Brain pericyte (primary cell): ENCODE data around the gene STAC3.

Experiments
- DNase-seq: peaks from one replicate; pipeline ENCODE4 v3.0.0-alpha.2; 2012; ENCODE audit warnings: low read depth, low spot score

STAC3 gene

GRCh38 chr12:57194253-57194652 lies 56.7 kb downstream of the STAC3 start:
- no peak for DNase-seq

DNA sequence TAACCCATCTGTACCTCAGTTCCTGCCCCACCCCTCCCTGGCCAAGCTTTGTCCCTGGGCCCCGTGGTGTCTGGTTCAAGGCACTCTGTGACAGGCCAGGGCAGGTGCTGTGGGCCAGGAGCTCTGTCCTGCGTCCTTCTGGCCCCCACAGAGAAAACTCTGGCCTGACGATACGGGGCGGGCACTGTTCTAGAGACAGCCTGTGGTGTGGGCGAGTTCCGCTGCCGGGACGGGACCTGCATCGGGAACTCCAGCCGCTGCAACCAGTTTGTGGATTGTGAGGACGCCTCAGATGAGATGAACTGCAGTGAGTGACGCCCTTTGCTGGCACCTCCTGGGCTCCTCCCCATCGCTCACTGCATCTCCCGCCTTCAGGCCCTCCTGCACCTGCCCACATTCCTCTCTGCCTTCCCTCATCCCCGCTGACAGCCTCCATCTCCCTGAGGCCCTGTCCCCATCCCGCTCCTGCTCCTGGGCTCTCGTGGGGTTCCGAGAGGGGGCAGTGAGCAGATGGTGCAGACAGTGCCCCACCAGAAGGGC lies 57.2 kb downstream of the STAC3 start:
- DNase-seq = no peak
